OCI-LY3 (cell line): ENCODE measurements around the gene PMCH.
"Not testable (repeated sequence)": the region's sequence is repeated elsewhere in the genome, so short reads cannot be mapped to it uniquely, and the experiment has no call there.

Experiments
- H2AFZ ChIP-seq: fragments of 200-600, 300-600 bp; shearing (Covaris generic); 2 replicates; pipeline ENCODE4 v1.6.0; 2014; ENCODE audit warnings: antibody characterized with exemption, low read depth, low read length
- H3K27ac ChIP-seq: fragments of 200-600, 300-600 bp; sonication (generic); 2 replicates; pipeline ENCODE4 v1.5.1; 2014; ENCODE audit warnings: mild to moderate bottlenecking, low read length, moderate library complexity, mixed read lengths
- H3K27me3 ChIP-seq: fragments of 200-600, 300-600 bp; sonication (generic); 2 replicates; pipeline ENCODE4 v1.6.1; 2014; ENCODE audit warnings: low read depth, low read length, mixed read lengths
- H3K36me3 ChIP-seq: fragments of 200-600, 300-600 bp; sonication (generic); replicated peaks from 2 replicates; pipeline ENCODE3; 2014; ENCODE audit warnings: low read depth, low read length, mixed read lengths
- H3K4me1 ChIP-seq: fragments of 300-600, 200-600 bp; sonication (generic); 2 replicates; pipeline ENCODE4 v1.6.1; 2014; ENCODE audit warnings: low read length, mixed read lengths
- H3K4me2 ChIP-seq: fragments of 200-600, 300-600 bp; sonication (generic); 2 replicates; pipeline ENCODE4 v1.6.1; 2014; ENCODE audit warnings: low read length, mixed read lengths
- H3K4me3 ChIP-seq: fragments of 300-600, 200-600 bp; sonication (generic); 2 replicates; pipeline ENCODE4 v1.5.1; 2014; ENCODE audit warnings: antibody characterized with exemption, mild to moderate bottlenecking, low read length, moderate library complexity
- H3K79me2 ChIP-seq: fragments of 300-600, 200-600 bp; shearing (Covaris generic); 2 replicates; pipeline ENCODE4 v1.6.1; 2014; ENCODE audit warnings: mild to moderate bottlenecking, low read length, mixed read lengths
- H3K9ac ChIP-seq: fragments of 300-600, 200-600 bp; shearing (Covaris generic); 2 replicates; pipeline ENCODE4 v1.6.0; 2014; ENCODE audit warnings: mild to moderate bottlenecking, low read length, moderate library complexity
- H3K9me3 ChIP-seq: fragments of 200-600, 300-600 bp; shearing (Covaris generic); 2 replicates; pipeline ENCODE4 v1.6.1; 2014; ENCODE audit warnings: low read length, mixed read lengths; ENCODE audit not compliant: insufficient read depth
- H4K20me1 ChIP-seq: fragments of 200-600, 300-600 bp; sonication (generic); 2 replicates; pipeline ENCODE4 v1.6.1; 2016; ENCODE audit warnings: low read length, mixed read lengths; ENCODE audit not compliant: insufficient read depth
- EZH2phosphoT487 ChIP-seq: fragments of 200-600 bp; shearing (Covaris generic); IDR thresholded peaks from 2 replicates; pipeline ENCODE4 v1.6.1; 2018; ENCODE audit warnings: antibody characterized with exemption, mixed run types, low read depth
- TF ChIP-seq, protein P1 (sequence below): fragments of 200-600, 300-600 bp; sonication (generic); IDR thresholded peaks from 2 replicates; pipeline ENCODE4 v1.5.1; 2014; ENCODE audit warnings: antibody characterized with exemption, low read length, low read depth

Gene PMCH, protein sequence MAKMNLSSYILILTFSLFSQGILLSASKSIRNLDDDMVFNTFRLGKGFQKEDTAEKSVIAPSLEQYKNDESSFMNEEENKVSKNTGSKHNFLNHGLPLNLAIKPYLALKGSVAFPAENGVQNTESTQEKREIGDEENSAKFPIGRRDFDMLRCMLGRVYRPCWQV

DNA sequence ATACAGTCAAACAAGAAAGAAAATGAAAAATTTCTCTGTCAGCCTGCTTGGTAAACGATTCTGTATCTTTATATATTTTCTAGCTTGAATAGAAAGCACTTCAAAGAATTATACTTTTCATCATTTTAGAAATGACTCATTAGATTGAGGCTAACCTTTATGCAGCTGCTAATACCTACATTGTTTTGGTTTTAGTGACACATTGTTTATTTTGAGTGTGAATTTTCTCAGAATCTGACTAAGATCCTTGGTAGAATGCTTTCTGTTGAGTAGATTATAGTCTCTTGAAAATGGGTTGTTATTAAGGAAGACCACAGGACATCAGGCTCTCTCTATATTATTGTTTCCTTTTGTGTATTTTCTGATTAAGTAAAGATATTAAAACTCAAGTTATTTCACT, at the start of gene PMCH:
TSS of gene PMCH (minus strand) at position 45 of the 400 bp plus-strand sequence. CDS start 63 bp downstream, outside the sequence.
- Histone ChIP-seq H3K4me1 (peaks cover 9% of the 10 kb centered on the region), H4K20me1 (no peaks in the 10 kb centered on the region), H3K36me3 (peaks cover 3% of the 10 kb centered on the region), H2AFZ (no peak within 1 kb of the TSS), H3K9ac (no peak within 1 kb of the TSS), H3K27me3 (no peaks in the 10 kb centered on the region), H3K4me2 (no peak within 1 kb of the TSS), H3K9me3 (no peaks in the 10 kb centered on the region), H3K27ac (no peak within 1 kb of the TSS), H3K79me2 (no peaks in the 10 kb centered on the region), H3K4me3 (no peak within 1 kb of the TSS)
- TF ChIP-seq, protein P1, sequence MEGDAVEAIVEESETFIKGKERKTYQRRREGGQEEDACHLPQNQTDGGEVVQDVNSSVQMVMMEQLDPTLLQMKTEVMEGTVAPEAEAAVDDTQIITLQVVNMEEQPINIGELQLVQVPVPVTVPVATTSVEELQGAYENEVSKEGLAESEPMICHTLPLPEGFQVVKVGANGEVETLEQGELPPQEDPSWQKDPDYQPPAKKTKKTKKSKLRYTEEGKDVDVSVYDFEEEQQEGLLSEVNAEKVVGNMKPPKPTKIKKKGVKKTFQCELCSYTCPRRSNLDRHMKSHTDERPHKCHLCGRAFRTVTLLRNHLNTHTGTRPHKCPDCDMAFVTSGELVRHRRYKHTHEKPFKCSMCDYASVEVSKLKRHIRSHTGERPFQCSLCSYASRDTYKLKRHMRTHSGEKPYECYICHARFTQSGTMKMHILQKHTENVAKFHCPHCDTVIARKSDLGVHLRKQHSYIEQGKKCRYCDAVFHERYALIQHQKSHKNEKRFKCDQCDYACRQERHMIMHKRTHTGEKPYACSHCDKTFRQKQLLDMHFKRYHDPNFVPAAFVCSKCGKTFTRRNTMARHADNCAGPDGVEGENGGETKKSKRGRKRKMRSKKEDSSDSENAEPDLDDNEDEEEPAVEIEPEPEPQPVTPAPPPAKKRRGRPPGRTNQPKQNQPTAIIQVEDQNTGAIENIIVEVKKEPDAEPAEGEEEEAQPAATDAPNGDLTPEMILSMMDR: no peak
- no peak for TF ChIP-seq EZH2phosphoT487

DNA sequence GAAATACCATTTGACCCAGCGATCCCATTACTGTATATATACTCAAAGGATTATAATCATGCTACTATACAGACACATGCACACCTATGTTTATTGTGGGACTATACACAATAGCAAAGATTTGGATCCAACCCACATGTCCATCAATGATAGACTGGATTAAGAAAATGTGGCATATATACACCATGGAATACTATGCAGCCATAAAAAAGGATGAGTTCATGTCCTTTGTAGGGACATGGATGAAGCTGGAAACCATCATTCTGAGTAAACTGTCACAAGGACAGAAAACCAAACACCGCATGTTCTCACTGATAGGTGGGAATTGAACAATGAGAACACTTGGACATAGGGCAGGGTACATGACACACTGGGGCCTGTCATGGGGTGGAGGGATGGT, 43.2 kb upstream of the PMCH start:
- not testable (repeated sequence) for H3K9me3 ChIP-seq, H3K9ac ChIP-seq, H2AFZ ChIP-seq, H3K27me3 ChIP-seq, H3K27ac ChIP-seq, H3K79me2 ChIP-seq, H3K4me2 ChIP-seq, H3K36me3 ChIP-seq, H3K4me1 ChIP-seq, H4K20me1 ChIP-seq, H3K4me3 ChIP-seq

DNA sequence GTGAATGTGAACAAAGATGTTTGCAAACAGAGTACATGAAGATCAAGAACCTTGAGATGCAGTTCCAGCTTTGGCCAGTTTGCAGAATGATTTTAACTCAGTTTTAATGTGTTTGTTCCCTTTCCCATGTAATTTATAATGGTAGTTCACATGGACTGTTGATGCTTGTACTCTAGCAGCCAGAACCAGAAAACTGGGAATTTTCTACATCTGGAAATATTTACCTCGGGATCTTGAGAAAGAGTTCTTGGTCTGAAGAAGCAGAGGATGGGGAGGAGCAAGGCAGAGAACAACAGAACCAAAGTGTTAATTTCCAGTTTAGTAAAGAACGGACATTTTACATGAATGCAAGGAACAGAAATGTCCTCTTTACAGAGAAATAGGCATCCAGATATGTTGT, 37.0 kb upstream of the PMCH start:
- TF ChIP-seq, protein P1: no peak
- TF ChIP-seq EZH2phosphoT487: no peak

DNA sequence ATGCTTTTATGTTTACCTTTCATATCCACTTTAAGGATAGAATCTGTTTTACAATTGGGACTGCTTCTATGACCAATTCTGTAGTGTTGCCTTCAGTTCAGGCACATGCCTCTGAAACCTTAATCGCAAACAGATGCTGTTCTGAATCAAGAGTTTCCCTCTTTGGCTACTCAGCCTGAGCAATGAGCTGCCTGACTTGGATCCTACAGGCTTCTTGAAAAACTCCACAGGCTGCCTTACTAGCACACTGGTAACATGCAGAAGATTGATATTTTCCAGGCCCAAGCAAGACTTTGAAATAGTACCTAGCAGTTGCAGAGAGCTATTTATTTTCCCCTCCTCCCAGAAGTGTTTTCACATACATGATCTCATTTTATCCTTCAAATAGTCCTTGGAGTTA, 34.8 kb upstream of the PMCH start:
- no peak overlapping the region for H3K4me2 ChIP-seq
- no peaks in the 10 kb centered on the region for H3K36me3 ChIP-seq
- H3K27me3 ChIP-seq: no peaks in the 10 kb centered on the region
- no peak overlapping the region for H2AFZ ChIP-seq
- no peak overlapping the region for H3K4me3 ChIP-seq
- no peaks in the 10 kb centered on the region for H4K20me1 ChIP-seq
- TF ChIP-seq, protein P1: no peak
- no peak for TF ChIP-seq EZH2phosphoT487
- H3K4me1 ChIP-seq: no peaks in the 10 kb centered on the region
- no peak overlapping the region for H3K27ac ChIP-seq
- no peaks in the 10 kb centered on the region for H3K9me3 ChIP-seq
- no peaks in the 10 kb centered on the region for H3K79me2 ChIP-seq
- H3K9ac ChIP-seq: no peak overlapping the region

More for the DNA sequence above, 37.0 kb upstream of the PMCH start:
- no peaks in the 10 kb centered on the region for H3K27me3 ChIP-seq
- no peaks in the 10 kb centered on the region for H3K4me1 ChIP-seq
- H3K36me3 ChIP-seq: no peaks in the 10 kb centered on the region
- no peak overlapping the region for H2AFZ ChIP-seq
- no peak overlapping the region for H3K9ac ChIP-seq
- no peaks in the 10 kb centered on the region for H3K79me2 ChIP-seq
- H3K4me2 ChIP-seq: no peak overlapping the region
- no peak overlapping the region for H3K4me3 ChIP-seq
- H3K27ac ChIP-seq: no peak overlapping the region
- no peaks in the 10 kb centered on the region for H3K9me3 ChIP-seq
- no peaks in the 10 kb centered on the region for H4K20me1 ChIP-seq
